Lung (tissue), 12 donors: ENCODE measurements around the gene ADGRV1. TPM values are rescaled to one million over a fixed set of nuclear protein-coding genes. Genes with fewer than 3 reads are reported as not detected.
"Not testable (repeated sequence)": the region's sequence is repeated elsewhere in the genome, so short reads cannot be mapped to it uniquely, and the experiment has no call there.

ENCODE experiments used
- ATAC-seq: fragments of 200-7000 bp; cut with Tn5 transposase; one replicate; pipeline ENCODE4 v1.9.1; 2020; ENCODE audit warnings: moderate number of reproducible peaks; ENCODE audit not compliant: insufficient read depth, low FRiP score
- DNase-seq, 3 donors: peaks; one replicate each; pipeline ENCODE4 v3.0.0-alpha.2; 2013 to 2017
- H3K27ac ChIP-seq, 2 donors: one replicate each; pipeline ENCODE4 v1.5.1; 2013; ENCODE audit warnings: mild to moderate bottlenecking in 2 of 2, moderate library complexity in 2 of 2, control low read depth in 1 of 2, inconsistent platforms in 1 of 2, low read depth in 1 of 2, low read length in 1 of 2
- H3K27me3 ChIP-seq, 3 donors: one replicate each; pipeline ENCODE4 v1.5.1; 2013; ENCODE audit warnings: low read length in 2 of 3; ENCODE audit not compliant: control insufficient read depth in 3 of 3, insufficient read depth in 3 of 3
- H3K36me3 ChIP-seq, 4 donors: one replicate each; pipeline ENCODE4 v1.5.1; 2013; ENCODE audit warnings: low read length in 4 of 4, mild to moderate bottlenecking in 1 of 4, moderate library complexity in 1 of 4; ENCODE audit not compliant: control insufficient read depth in 4 of 4, insufficient read depth in 4 of 4
- H3K4me1 ChIP-seq, 5 donors: one replicate each; pipeline ENCODE4 v1.5.1; 2013; ENCODE audit warnings: low read length in 5 of 5, mild to moderate bottlenecking in 2 of 5, moderate library complexity in 1 of 5; ENCODE audit not compliant: control insufficient read depth in 5 of 5, insufficient read depth in 5 of 5
- H3K4me3 ChIP-seq: one replicate; pipeline ENCODE4 v1.5.1; 2013; ENCODE audit warnings: mild to moderate bottlenecking, control low read depth, moderate library complexity
- H3K9ac ChIP-seq, 2 donors: one replicate each; pipeline ENCODE4 v1.5.1; 2013; ENCODE audit warnings: low read length in 2 of 2, control low read depth in 1 of 2; ENCODE audit not compliant: insufficient read depth in 1 of 2
- H3K9me3 ChIP-seq, 4 donors: one replicate each; pipeline ENCODE4 v1.5.1; 2013; ENCODE audit warnings: low read length in 3 of 4, mild to moderate bottlenecking in 1 of 4, moderate library complexity in 1 of 4; ENCODE audit not compliant: control insufficient read depth in 4 of 4, insufficient read depth in 3 of 4
- CTCF ChIP-seq: IDR thresholded peaks from 2 replicates; pipeline ENCODE4 v1.5.1; 2012; ENCODE audit warnings: mild to moderate bottlenecking; ENCODE audit errors: control extremely low read depth, extremely low read depth
- WGBS, 2 donors: extraction: QIAGEN DNeasy Blood & Tissue Kit; methylation state at CpG; one replicate each; pipeline ENCODE4 v1.1.7; 2013; 5-methylcytosine and 5-hydroxymethylcytosine counted together
- polyA plus RNA-seq, 2 donors: library from polyadenylated mRNA; stranded (reverse); fragments of 200-250 nt; gene quantifications; one replicate each; pipeline ENCODE4 v1.2.1, GENCODE V29; 2013
- total RNA-seq, 2 donors: library from RNA; depleted of rRNA in 1 of 2; stranded (reverse); fragments of >200 nt in 1 of 2; gene quantifications; one replicate each; pipeline ENCODE4 v1.2.1, GENCODE V29; 2014 to 2021
- donor health status: control.
- donor health status: control.
- donor health status: Bipolar disorder and iron deficiency.
- donor health status: healthy.
- donor health status: DM: yes; HTN: yes; CAD: no.

ADGRV1 gene
- total and polyA plus RNA-seq, 4 donors = 3.6 to 66.2 (median 28.2) TPM

- DNase-seq (no peak), ATAC-seq (no peak)
- Histone ChIP-seq H3K27ac (no peak overlapping the region), H3K9me3 (peaks cover 0 to 2% (median 0%) of the 10 kb centered on the region in 4 donors), H3K36me3 (peaks cover 0 to 1% (median 0%) of the 10 kb centered on the region in 4 donors), H3K4me1 (no peaks in the 10 kb centered on the region), H3K9ac (no peak overlapping the region), H3K4me3 (no peak overlapping the region), H3K27me3 (no peaks in the 10 kb centered on the region)
- TF ChIP-seq CTCF = no peak
- 59 to 92% methylated on average over 3 of the region's 3 CpGs for WGBS, 2 donors
Measured at GRCh38 chr5:90747175-90747574, 188.6 kb downstream of the ADGRV1 start.

- H3K27ac ChIP-seq = no peak overlapping the region
- peaks cover 0 to 1% (median 0%) of the 10 kb centered on the region in 4 donors for H3K36me3 ChIP-seq
- TF ChIP-seq CTCF = no peak
- peaks cover 0 to 2% (median 0%) of the 10 kb centered on the region in 4 donors for H3K9me3 ChIP-seq
- H3K4me1 ChIP-seq = no peaks in the 10 kb centered on the region
- no peaks in the 10 kb centered on the region for H3K27me3 ChIP-seq
- ATAC-seq (no peak), DNase-seq (no peak)
- WGBS, 2 donors = 92 to 98% methylated on average over 2 of the region's 2 CpGs
- no peak overlapping the region for H3K9ac ChIP-seq
- no peak overlapping the region for H3K4me3 ChIP-seq
Measured at GRCh38 chr5:90747693-90748092, 189.1 kb downstream of the ADGRV1 start.

- H3K4me3 ChIP-seq = no peak overlapping the region
- WGBS, 2 donors = 89 to 98% methylated on average over 2 of the region's 2 CpGs
- TF ChIP-seq CTCF = no peak
- H3K36me3 ChIP-seq = peaks cover 0 to 3% (median 0%) of the 10 kb centered on the region in 4 donors
- no peaks in the 10 kb centered on the region for H3K9me3 ChIP-seq
- DNase-seq (no peak), ATAC-seq (no peak)
- H3K27ac ChIP-seq = no peak overlapping the region
- no peaks in the 10 kb centered on the region for H3K27me3 ChIP-seq
- no peaks in the 10 kb centered on the region for H3K4me1 ChIP-seq
- H3K9ac ChIP-seq = no peak overlapping the region
Measured at GRCh38 chr5:90759119-90759518, 200.5 kb downstream of the ADGRV1 start.

- no peaks in the 10 kb centered on the region for H3K27me3 ChIP-seq
- WGBS, 2 donors = 91 to 94% methylated on average over 3 of the region's 3 CpGs
- no peak for ATAC-seq
Measured at GRCh38 chr5:90767710-90768109, 209.1 kb downstream of the ADGRV1 start.

GRCh38 chr5:90770006-90770541 is 211.5 kb downstream of the ADGRV1 start:
- not testable (repeated sequence) for H3K9ac ChIP-seq, H3K4me3 ChIP-seq, H3K27ac ChIP-seq, H3K36me3 ChIP-seq, ATAC-seq, H3K4me1 ChIP-seq, H3K9me3 ChIP-seq, DNase-seq, H3K27me3 ChIP-seq
- WGBS, 2 donors = 94 to 97% methylated on average over 4 of the region's 4 CpGs

More at GRCh38 chr5:90767710-90768109, 209.1 kb downstream of the ADGRV1 start:
- Histone ChIP-seq H3K9ac (no peak overlapping the region), H3K4me3 (no peak overlapping the region), H3K27ac (no peak overlapping the region), H3K4me1 (no peaks in the 10 kb centered on the region), H3K36me3 (peaks cover 0 to 3% (median 0%) of the 10 kb centered on the region in 4 donors), H3K9me3 (no peaks in the 10 kb centered on the region)
- TF ChIP-seq CTCF = no peak
- no peak for DNase-seq
